HG02981 (cell line): ENCODE results near the gene SERPINA12.

ENCODE experiments used
- ATAC-seq: cut with Tn5 transposase; IDR thresholded peaks from one replicate; pipeline ENCODE4 v1.9.1; 2021; ENCODE audit warnings: mild to moderate bottlenecking, moderate library complexity; ENCODE audit not compliant: unreplicated experiment

The SERPINA12 gene, protein sequence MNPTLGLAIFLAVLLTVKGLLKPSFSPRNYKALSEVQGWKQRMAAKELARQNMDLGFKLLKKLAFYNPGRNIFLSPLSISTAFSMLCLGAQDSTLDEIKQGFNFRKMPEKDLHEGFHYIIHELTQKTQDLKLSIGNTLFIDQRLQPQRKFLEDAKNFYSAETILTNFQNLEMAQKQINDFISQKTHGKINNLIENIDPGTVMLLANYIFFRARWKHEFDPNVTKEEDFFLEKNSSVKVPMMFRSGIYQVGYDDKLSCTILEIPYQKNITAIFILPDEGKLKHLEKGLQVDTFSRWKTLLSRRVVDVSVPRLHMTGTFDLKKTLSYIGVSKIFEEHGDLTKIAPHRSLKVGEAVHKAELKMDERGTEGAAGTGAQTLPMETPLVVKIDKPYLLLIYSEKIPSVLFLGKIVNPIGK

GRCh38 chr14:94509356-94509755 is at the start of gene SERPINA12:
Gene SERPINA12, minus strand, starts transcription at chr14:94509469. Its CDS starts 11,072 bp downstream, at chr14:94498397.
- no peak for ATAC-seq

- ATAC-seq, result no peak
Observed at GRCh38 chr14:94558842-94559241, 49.6 kb upstream of the SERPINA12 start.

DNA sequence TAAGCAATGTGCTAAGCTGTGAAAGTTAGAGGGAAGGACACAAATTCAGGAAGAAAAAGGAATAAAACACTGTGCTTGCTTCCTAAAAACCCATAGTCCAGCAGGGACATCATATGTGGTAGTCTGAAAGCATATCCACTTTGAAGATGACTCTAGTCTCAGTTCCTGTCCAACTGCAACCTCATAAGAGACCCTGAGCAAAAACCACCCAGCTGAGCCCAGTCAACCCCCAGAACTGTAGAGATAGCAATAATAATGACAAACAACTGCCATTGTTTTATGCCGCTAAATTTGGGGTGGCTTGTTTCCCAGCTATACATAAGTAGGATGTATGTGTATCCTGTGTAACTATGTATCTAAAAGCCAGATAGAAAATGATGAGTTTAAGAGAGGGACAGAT is 48.1 kb upstream of the SERPINA12 start:
- ATAC-seq, result no peak

- ATAC-seq, result no peak
Observed at GRCh38 chr14:94555991-94556390, 46.7 kb upstream of the SERPINA12 start.

- no peak for ATAC-seq
Observed at GRCh38 chr14:94550041-94550440, 40.8 kb upstream of the SERPINA12 start.

GRCh38 chr14:94548999-94549985 is 40.0 kb upstream of the SERPINA12 start:
- ATAC-seq, result peak; percentile 67

DNA sequence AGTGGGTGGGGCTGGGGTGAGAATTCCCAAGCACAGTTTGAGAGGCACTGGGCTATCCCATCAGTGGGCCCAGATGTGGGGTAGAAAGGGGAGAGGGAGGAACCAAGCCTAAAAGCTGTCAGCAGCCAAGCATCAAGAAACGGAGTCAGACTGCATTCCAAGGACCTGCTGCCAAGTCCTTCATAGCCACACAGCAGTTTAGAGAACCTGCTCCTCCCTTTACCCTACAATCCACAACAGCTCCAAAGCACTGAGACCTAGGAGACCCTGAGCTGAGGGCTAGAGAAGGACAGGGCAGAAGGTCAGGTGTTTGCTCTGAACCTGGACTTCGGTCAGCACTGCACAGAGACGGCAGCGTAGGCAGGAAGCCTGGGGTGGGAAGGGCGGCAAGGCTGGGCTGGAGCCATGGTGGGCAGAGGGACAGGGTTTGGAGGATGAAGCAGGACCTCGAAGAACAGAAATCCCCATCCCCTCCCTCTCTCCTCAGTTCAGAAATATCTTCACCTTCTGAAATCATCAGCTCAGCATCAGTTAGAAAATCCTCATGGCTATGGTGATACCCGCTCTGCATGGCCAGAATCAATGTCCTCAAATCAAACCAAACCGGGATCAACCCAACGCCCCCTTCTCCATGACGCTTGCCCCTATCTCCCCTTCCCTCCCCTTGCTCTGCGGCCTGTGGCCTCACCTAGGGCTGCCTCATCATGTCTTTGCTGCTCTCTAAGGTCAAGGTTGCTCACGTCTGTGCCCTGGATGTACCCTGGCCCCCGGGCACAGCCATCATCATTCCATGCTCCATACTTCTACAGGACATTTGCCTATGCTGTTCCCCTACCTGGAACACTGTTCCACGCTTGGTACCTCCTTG is 39.1 kb upstream of the SERPINA12 start:
- no peak for ATAC-seq

- no peak for ATAC-seq
Observed at GRCh38 chr14:94547726-94548125, 38.5 kb upstream of the SERPINA12 start.

GRCh38 chr14:94547151-94547680 is 37.9 kb upstream of the SERPINA12 start:
- ATAC-seq, result no peak

- no peak for ATAC-seq
Observed at GRCh38 chr14:94545131-94545841, 36.0 kb upstream of the SERPINA12 start.

DNA sequence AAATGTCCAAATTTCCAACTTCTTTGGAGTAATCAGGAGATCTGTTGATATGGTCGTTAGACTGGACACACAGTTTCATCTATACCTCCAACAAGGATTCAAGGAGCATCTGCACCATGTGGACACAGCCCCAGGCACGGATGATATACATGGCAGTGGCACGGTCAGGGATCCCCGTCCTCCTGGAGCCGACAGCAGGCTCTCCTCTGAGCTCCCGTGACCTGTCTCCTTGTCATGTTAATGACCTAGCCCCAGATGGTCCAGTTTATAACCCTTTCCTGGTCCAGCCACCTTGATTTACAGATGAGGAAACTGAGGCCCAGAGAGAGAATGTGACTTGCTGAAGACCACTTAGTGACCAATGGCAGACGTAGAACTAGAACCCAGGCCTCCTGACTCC is 35.5 kb upstream of the SERPINA12 start:
- no peak for ATAC-seq

- ATAC-seq, result no peak
Observed at GRCh38 chr14:94543449-94544124, 34.3 kb upstream of the SERPINA12 start.

- no peak for ATAC-seq
Observed at GRCh38 chr14:94542811-94543440, 33.7 kb upstream of the SERPINA12 start.

- no peak for ATAC-seq
Observed at GRCh38 chr14:94542111-94542810, 33.0 kb upstream of the SERPINA12 start.

DNA sequence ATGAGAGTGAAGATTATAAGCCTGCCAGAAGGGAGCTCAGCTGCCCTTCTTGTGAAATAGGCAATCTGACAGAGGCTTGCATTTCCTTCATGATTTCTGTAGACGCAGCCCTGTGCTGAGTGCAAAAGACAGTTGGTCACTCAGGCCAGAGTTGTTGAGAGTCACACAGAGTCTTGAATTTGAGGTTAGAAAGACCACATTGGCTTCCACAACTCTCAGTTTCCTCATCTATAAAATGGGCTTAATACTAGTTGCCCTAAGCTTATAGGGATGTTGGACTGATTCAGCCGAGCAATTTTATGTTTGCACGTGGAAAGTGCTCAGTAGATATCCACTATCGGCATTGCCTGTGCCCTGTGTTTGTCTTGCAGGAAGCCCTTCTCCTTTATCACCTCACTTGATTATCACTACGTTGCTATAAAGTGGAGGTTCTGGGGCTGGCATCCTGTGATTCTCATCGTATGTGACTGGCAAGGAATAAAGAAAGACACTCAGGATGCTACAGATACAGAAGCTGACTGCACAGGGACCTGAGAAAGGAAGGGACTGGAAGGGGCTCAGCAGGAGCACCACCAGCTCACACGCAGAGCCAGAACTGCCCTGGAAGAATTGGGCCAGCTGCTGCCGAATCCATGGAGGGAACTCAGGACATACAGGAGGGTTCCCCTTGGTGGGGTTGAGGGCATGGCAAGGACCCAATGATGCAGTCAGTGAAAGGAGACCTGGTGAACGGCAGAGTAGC is 32.1 kb upstream of the SERPINA12 start:
- no peak for ATAC-seq

- no peak for ATAC-seq
Observed at GRCh38 chr14:94540031-94540794, 30.9 kb upstream of the SERPINA12 start.

GRCh38 chr14:94539181-94539580 is 29.9 kb upstream of the SERPINA12 start:
- no peak for ATAC-seq
